Measurements from ENCODE around the gene FAM168A.

The FAM168A gene

GRCh38 chr11:73461964-73462363 is 135.9 kb downstream of the FAM168A start:
- ATAC-seq: no peak
- TF ChIP-seq TOX (CRISPR knock-in tag; IDR thresholded peaks at IDR 0.05; ENCODE audit: borderline replicate concordance) (no peak), ISL1 (CRISPR knock-in tag; IDR thresholded peaks at IDR 0.05) (no peak), ZNF70 (CRISPR knock-in tag; IDR thresholded peaks at IDR 0.05) (no peak), TSHZ2 (CRISPR knock-in tag; IDR thresholded peaks at IDR 0.05) (no peak), ZFP3 (CRISPR knock-in tag; IDR thresholded peaks at IDR 0.05) (no peak), ESRRG (CRISPR knock-in tag; IDR thresholded peaks at IDR 0.05) (no peak), TCF4 (CRISPR knock-in tag; IDR thresholded peaks at IDR 0.05; ENCODE audit: borderline replicate concordance) (no peak), ZC3H10 (CRISPR knock-in tag; IDR thresholded peaks at IDR 0.05) (no peak), ARNTL (CRISPR knock-in tag; IDR thresholded peaks at IDR 0.05; ENCODE audit: borderline replicate concordance, low read depth) (no peak), BACH2 (CRISPR knock-in tag; IDR thresholded peaks at IDR 0.05; ENCODE audit: borderline replicate concordance) (no peak), OSR1 (CRISPR knock-in tag; IDR thresholded peaks at IDR 0.05) (no peak)

- ATAC-seq: peak; percentile 19; the same call in 1 of the 3 replicates
- TF ChIP-seq TOX (CRISPR knock-in tag; IDR thresholded peaks at IDR 0.05; ENCODE audit: borderline replicate concordance): no peak
- no peak for TF ChIP-seq ZFP30 (CRISPR knock-in tag; IDR thresholded peaks at IDR 0.05)
- no peak for TF ChIP-seq PPARA (CRISPR knock-in tag; IDR thresholded peaks at IDR 0.05; ENCODE audit: borderline replicate concordance)
- no peak for TF ChIP-seq RARB (CRISPR knock-in tag; IDR thresholded peaks at IDR 0.05)
- no peak for TF ChIP-seq ZFP3 (CRISPR knock-in tag; IDR thresholded peaks at IDR 0.05)
- TF ChIP-seq TCF4 (CRISPR knock-in tag; IDR thresholded peaks at IDR 0.05; ENCODE audit: borderline replicate concordance): 0 out of 2 replicates have a peak, but pooled peaks have one; percentile 14
- TF ChIP-seq ISL1 (CRISPR knock-in tag; IDR thresholded peaks at IDR 0.05): peak; percentile 92
- no peak for TF ChIP-seq ZNF70 (CRISPR knock-in tag; IDR thresholded peaks at IDR 0.05)
- no peak for TF ChIP-seq ZC3H10 (CRISPR knock-in tag; IDR thresholded peaks at IDR 0.05)
- no peak for TF ChIP-seq CSRNP3 (CRISPR knock-in tag; IDR thresholded peaks at IDR 0.05)
- peak; percentile 27; the same call in 1 of the 2 replicates for TF ChIP-seq CREB5 (CRISPR knock-in tag; IDR thresholded peaks at IDR 0.05; ENCODE audit: low read depth)
- no peak for TF ChIP-seq BACH2 (CRISPR knock-in tag; IDR thresholded peaks at IDR 0.05; ENCODE audit: borderline replicate concordance)
- no peak for TF ChIP-seq PATZ1 (CRISPR knock-in tag; IDR thresholded peaks at IDR 0.05; ENCODE audit: borderline replicate concordance)
- no peak for TF ChIP-seq GLIS3 (CRISPR knock-in tag; IDR thresholded peaks at IDR 0.05)
- TF ChIP-seq POU6F1 (CRISPR knock-in tag; IDR thresholded peaks at IDR 0.05; ENCODE audit: borderline replicate concordance, low read depth): no peak
- no peak for TF ChIP-seq CSDC2 (CRISPR knock-in tag; IDR thresholded peaks at IDR 0.05)
- TF ChIP-seq ARNTL (CRISPR knock-in tag; IDR thresholded peaks at IDR 0.05; ENCODE audit: borderline replicate concordance, low read depth): no peak
- no peak for TF ChIP-seq ZNF8 (CRISPR knock-in tag; IDR thresholded peaks at IDR 0.05)
- TF ChIP-seq ZNF565 (CRISPR knock-in tag; conservative IDR thresholded peaks at IDR 0.05; ENCODE audit: low read depth): no peak
- no peak for TF ChIP-seq SNAI2 (CRISPR knock-in tag; IDR thresholded peaks at IDR 0.05)
- TF ChIP-seq OSR1 (CRISPR knock-in tag; IDR thresholded peaks at IDR 0.05): no peak
- no peak for TF ChIP-seq ESRRG (CRISPR knock-in tag; IDR thresholded peaks at IDR 0.05)
- no peak for TF ChIP-seq TSHZ2 (CRISPR knock-in tag; IDR thresholded peaks at IDR 0.05)
Observed at GRCh38 chr11:73461335-73461840, 136.5 kb downstream of the FAM168A start.
